Non-pigmented ciliary epithelial cell (primary cell): ENCODE data around the gene KIF19.

Experiments
- DNase-seq: peaks from one replicate; pipeline ENCODE4 v3.0.0-alpha.2; 2010; ENCODE audit warnings: low read depth

The KIF19 gene

GRCh38 chr17:74342224-74342623 is 16.2 kb downstream of the KIF19 start:
- DNase-seq: no peak

GRCh38 chr17:74343121-74343520 is 17.1 kb downstream of the KIF19 start:
- DNase-seq: no peak

- no peak for DNase-seq
These were observed 17.7 kb downstream of the KIF19 start for GRCh38 chr17:74343526-74344284.

- DNase-seq: no peak
These were observed 18.6 kb downstream of the KIF19 start for GRCh38 chr17:74344658-74345057.

GRCh38 chr17:74345433-74346241 is 19.6 kb downstream of the KIF19 start:
- no peak for DNase-seq

- no peak for DNase-seq
These were observed 21.6 kb downstream of the KIF19 start for GRCh38 chr17:74347646-74348045.

GRCh38 chr17:74349120-74349519 is 23.1 kb downstream of the KIF19 start:
- no peak for DNase-seq

GRCh38 chr17:74350486-74350885 is 24.5 kb downstream of the KIF19 start:
- no peak for DNase-seq

GRCh38 chr17:74351552-74352210 is 25.7 kb downstream of the KIF19 start:
- DNase-seq: no peak

- DNase-seq: no peak
These were observed 27.5 kb downstream of the KIF19 start for GRCh38 chr17:74353446-74354060.

- no peak for DNase-seq
These were observed 28.1 kb downstream of the KIF19 start for GRCh38 chr17:74354123-74354522.

GRCh38 chr17:74354561-74354960 is 28.5 kb downstream of the KIF19 start:
- no peak for DNase-seq

GRCh38 chr17:74355065-74355464 is 29.0 kb downstream of the KIF19 start:
- no peak for DNase-seq

- no peak for DNase-seq
These were observed 30.8 kb downstream of the KIF19 start for GRCh38 chr17:74356646-74357465.

- no peak for DNase-seq
These were observed 31.4 kb downstream of the KIF19 start for GRCh38 chr17:74357466-74357809.

GRCh38 chr17:74358697-74359096 is 32.7 kb downstream of the KIF19 start:
- DNase-seq: no peak

- no peak for DNase-seq
These were observed 33.9 kb downstream of the KIF19 start for GRCh38 chr17:74359916-74360315.

- DNase-seq: no peak
These were observed 34.8 kb downstream of the KIF19 start for GRCh38 chr17:74360899-74361229.

GRCh38 chr17:74361230-74362068 is 35.4 kb downstream of the KIF19 start, which contains the start of gene BTBD17:
Gene BTBD17 (minus strand): TSS chr17:74361868. CDS start chr17:74361819, 49 bp downstream.
- DNase-seq: no peak

- no peak for DNase-seq
These were observed 36.0 kb downstream of the KIF19 start for GRCh38 chr17:74362069-74362405.
